Left ventricle myocardium superior (tissue), 1 donor: ENCODE results near the gene RIC8A. TPM values are rescaled to one million over a fixed set of nuclear protein-coding genes. Genes with fewer than 3 reads are reported as not detected.

ENCODE experiments used
- ATAC-seq: fragments of 200-7000 bp; cut with Tn5 transposase; one replicate; pipeline ENCODE4 v1.9.1; 2020; ENCODE audit warnings: mild to moderate bottlenecking, moderate library complexity
- DNase-seq: peaks from one replicate; pipeline ENCODE4 v3.0.0-alpha.2; 2020
- intact Hi-C: fragments of 100-400 bp; cut with micrococcal nuclease; formaldehyde crosslinking; loops from one replicate; pipeline ENCODE4 v1.11.0; 2022
- total RNA-seq: library from RNA; stranded (reverse); fragmentation: NEBNext Ultra II Directional; extraction: Animal tissue kit (Norgen Biotek cat#: 25700); gene quantifications from one replicate; pipeline ENCODE4 v1.2.1, GENCODE V29; 2021
- donor health status: DM: no; HTN: yes; CAD: no; lungs with severe emphysema.

The RIC8A gene
- total RNA-seq, 1 donor from 2014 or later = 60.3 TPM

- DNase-seq = no peak
- ATAC-seq = no peak
- intact Hi-C loops = no loop called here
Measured at GRCh38 chr11:261624-262023, 54.1 kb downstream of the RIC8A start.

Other genes starting within 250 kb of the RIC8A start
- not detected for gene SCGB1C1, start 14.6 kb upstream of the RIC8A start, total RNA-seq
- 24.0 TPM for gene BET1L, start 309 bp upstream of the RIC8A start, total RNA-seq
- 41.4 TPM for gene SIRT3, start 28.6 kb downstream of the RIC8A start, total RNA-seq
- 92.3 TPM for gene PSMD13, start 29.3 kb downstream of the RIC8A start, total RNA-seq
- gene NLRP6, start 70.7 kb downstream of the RIC8A start, total RNA-seq = 0.32 TPM
- 7.2 TPM for gene PGGHG, start 81.4 kb downstream of the RIC8A start, total RNA-seq
- not detected for gene IFITM5, start 91.8 kb downstream of the RIC8A start, total RNA-seq
- gene IFITM2, start 100.1 kb downstream of the RIC8A start, total RNA-seq = 200 TPM
- 101 TPM for gene IFITM1, start 106.3 kb downstream of the RIC8A start, total RNA-seq
- 259 TPM for gene IFITM3, start 113.2 kb downstream of the RIC8A start, total RNA-seq
- gene B4GALNT4, start 161.8 kb downstream of the RIC8A start, total RNA-seq = 0.50 TPM
- 0.84 TPM for gene PKP3, start 186.5 kb downstream of the RIC8A start, total RNA-seq
- gene SIGIRR, start 207.3 kb downstream of the RIC8A start, total RNA-seq = 47.5 TPM
- 1.3 TPM for gene ANO9, start 234.3 kb downstream of the RIC8A start, total RNA-seq
- gene PTDSS2, start 242.6 kb downstream of the RIC8A start, total RNA-seq = 31.8 TPM